K562 (cell line): ENCODE results near the gene CPTP. TPM values are rescaled to one million over a fixed set of nuclear protein-coding genes. Genes with fewer than 3 reads are reported as not detected.
A peak's percentile ranks its signal among the peaks of the same experiment; 100 is the strongest.

Source experiments
- ATAC-seq: fragments of 200-7000 bp; cut with Tn5 transposase; 3 replicates; pipeline ENCODE4 v1.9.1; 2020; ENCODE audit warnings: moderate library complexity
- BruUV-seq: library from RNA; stranded (reverse); fragments of 400-500 nt; replicated peaks from 2 replicates; lab custom pipeline; 2021; lab: Mats Ljungman, UMichigan
- CTCF ChIA-PET: fragments of 300-600 bp; formaldehyde crosslinking; extraction: SDS; loops from one replicate; lab custom pipeline; 2021; ENCODE audit warnings: low intra/inter-chr PET ratio; lab: Yijun Ruan, JAX
- POLR2A ChIA-PET: fragments of 300-600, 350-650 bp; sonication (Branson Sonifier 250); formaldehyde crosslinking; extraction: SDS; loops from one replicate; lab custom pipeline; 2021; ENCODE audit warnings: antibody characterized with exemption, inconsistent platforms; lab: Yijun Ruan, JAX
- DNase-seq, 4 experiments: peaks; one replicate each; pipeline versions ENCODE4 v3.0.0 to v3.0.0-alpha.2; 2011 to 2018; ENCODE audit warnings: low spot score in 3 of 4, mixed read lengths in 3 of 4; ENCODE audit errors: extremely low read depth in 1 of 4
- FAIRE-seq: peaks from 2 replicates; lab custom pipeline; 2011; peaks lifted over from hg19 to GRCh38; lab: Jason Lieb, UNC
- H2AFZ ChIP-seq: 2 replicates; pipeline ENCODE4 v1.6.0; 2011; ENCODE audit warnings: low read depth, low read length, control low read depth, inconsistent platforms
- H3K27ac ChIP-seq: fragments of 200-600 bp; 3 replicates; pipeline ENCODE4 v1.8.0; 2011; ENCODE audit warnings: low read depth, mild to moderate bottlenecking, control low read depth, inconsistent platforms, low read length, moderate library complexity, mixed read lengths; ENCODE audit errors: extremely low read depth
- H3K27me3 ChIP-seq, 2 experiments: fragments of 300-600 bp in 1 of 2; 2 replicates in 1 of 2; 3 replicates in 1 of 2; pipeline versions ENCODE4 v1.6.0 to v1.8.0; 2011; ENCODE audit warnings: inconsistent platforms in 2 of 2, low read length in 2 of 2, mild to moderate bottlenecking in 1 of 2, mixed read lengths in 1 of 2, moderate library complexity in 1 of 2; ENCODE audit not compliant: control insufficient read depth in 2 of 2, insufficient read depth in 2 of 2
- H3K36me3 ChIP-seq: fragments of 300-600 bp; 3 replicates; pipeline ENCODE4 v1.8.0; 2011; ENCODE audit warnings: mild to moderate bottlenecking, low read length, inconsistent platforms; ENCODE audit not compliant: control insufficient read depth, insufficient read depth
- H3K4me1 ChIP-seq, 2 experiments: fragments of 200-600 bp in 1 of 2; replicated peaks in 1 of 2; 2 replicates in 1 of 2; 3 replicates in 1 of 2; pipeline versions ENCODE4 v1.5.1 to v1.8.0; 2011; ENCODE audit warnings: inconsistent platforms in 2 of 2, low read length in 2 of 2, mild to moderate bottlenecking in 1 of 2, mixed read lengths in 1 of 2, moderate library complexity in 1 of 2; ENCODE audit not compliant: control insufficient read depth in 2 of 2, insufficient read depth in 2 of 2
- H3K4me2 ChIP-seq: 2 replicates; pipeline ENCODE4 v1.6.1; 2011; ENCODE audit warnings: low read length, control low read depth, inconsistent platforms, mixed read lengths; ENCODE audit not compliant: insufficient read depth
- H3K4me3 ChIP-seq: fragments of 200-600 bp; sonication (generic), shearing (Covaris generic); 2 replicates; pipeline ENCODE4 v1.5.1; 2016; ENCODE audit warnings: control low read depth, inconsistent platforms
- H3K79me2 ChIP-seq: fragments of 200-600 bp; 3 replicates; pipeline ENCODE4 v1.8.0; 2011; ENCODE audit warnings: low read length, inconsistent platforms; ENCODE audit not compliant: control insufficient read depth, insufficient read depth
- H3K9ac ChIP-seq, 2 experiments: 2 replicates each; pipeline versions ENCODE4 v1.6.0 to v1.6.1; 2011; ENCODE audit warnings: low read depth in 2 of 2, low read length in 2 of 2, control low read depth in 1 of 2, inconsistent platforms in 1 of 2, mild to moderate bottlenecking in 1 of 2, mixed read lengths in 1 of 2; ENCODE audit not compliant: insufficient read depth in 1 of 2
- H3K9me1 ChIP-seq: one replicate; pipeline ENCODE4 v1.6.0; 2011; ENCODE audit warnings: inconsistent platforms, mild to moderate bottlenecking, low read length, moderate library complexity; ENCODE audit not compliant: control insufficient read depth, insufficient read depth
- H3K9me3 ChIP-seq: replicated peaks from 2 replicates; pipeline ENCODE4 v1.5.1; 2011; ENCODE audit warnings: low read depth, low read length, inconsistent platforms; ENCODE audit not compliant: control insufficient read depth, insufficient read depth
- H4K20me1 ChIP-seq: replicated peaks from 2 replicates; pipeline ENCODE4 v1.6.1; 2011; ENCODE audit warnings: low read length, inconsistent platforms, mixed read lengths; ENCODE audit not compliant: control insufficient read depth, insufficient read depth
- COPS2 ChIP-seq: fragments of 450-650 bp; conservative IDR thresholded peaks from 2 replicates; pipeline ENCODE4 v1.6.1; 2016; ENCODE audit warnings: mild to moderate bottlenecking, moderate library complexity
- ETV6 ChIP-seq, 3 experiments: fragments of 150-350 bp in 1 of 3; sonication (generic) in 1 of 3; formaldehyde crosslinking in 1 of 3; IDR thresholded peaks; 2 replicates each; pipeline versions ENCODE4 v1.6.1 to v1.8.0; 2014 to 2022; ENCODE audit warnings: borderline replicate concordance in 2 of 3, low read depth in 2 of 3, antibody characterized with exemption in 1 of 3, low read length in 1 of 3, mild to moderate bottlenecking in 1 of 3, missing genetic modification reagents in 1 of 3
- FOXP1 ChIP-seq: sonication (generic); formaldehyde crosslinking; IDR thresholded peaks from 2 replicates; pipeline ENCODE4 v1.8.0; 2022; ENCODE audit warnings: mild to moderate bottlenecking, missing genetic modification reagents
- HMG20A ChIP-seq: fragments of 450-650 bp; formaldehyde crosslinking; conservative IDR thresholded peaks from 2 replicates; pipeline ENCODE4 v1.4.0; 2020; ENCODE audit warnings: mild to moderate bottlenecking, mixed read lengths
- ILF3 ChIP-seq: fragments of 450-650 bp; IDR thresholded peaks from 2 replicates; pipeline ENCODE4 v1.6.1; 2018; ENCODE audit warnings: antibody characterized with exemption, mild to moderate bottlenecking, moderate library complexity, borderline replicate concordance
- NR2F6 ChIP-seq: fragments of 450-650 bp; formaldehyde crosslinking; IDR thresholded peaks from 2 replicates; pipeline ENCODE4 v1.4.0; 2020; ENCODE audit warnings: mild to moderate bottlenecking
- POLR2B ChIP-seq: fragments of 450-650 bp; IDR thresholded peaks from 2 replicates; pipeline ENCODE4 v1.6.1; 2018; ENCODE audit warnings: low read depth; ENCODE audit not compliant: partially characterized antibody
- PRDM10 ChIP-seq: fragments of 450-650 bp; IDR thresholded peaks from 2 replicates; pipeline ENCODE4 v1.6.1; 2018; ENCODE audit not compliant: partially characterized antibody
- SMARCA4 ChIP-seq: fragments of 450-650 bp; IDR thresholded peaks from 2 replicates; pipeline ENCODE4 v1.6.1; 2016
- SUPT5H ChIP-seq: fragments of 450-650 bp; IDR thresholded peaks from 2 replicates; pipeline ENCODE4 v1.6.1; 2016
- ZBTB33 ChIP-seq: sonication (generic); formaldehyde crosslinking; IDR thresholded peaks from 2 replicates; pipeline ENCODE4 v1.8.1; 2023; ENCODE audit warnings: mild to moderate bottlenecking, missing genetic modification reagents
- ZFP91 ChIP-seq: sonication (generic); formaldehyde crosslinking; IDR thresholded peaks from 2 replicates; pipeline ENCODE4 v1.8.0; 2022; ENCODE audit warnings: mild to moderate bottlenecking, missing genetic modification reagents
- WGBS: fragments of 100-300 bp; shearing (Covaris generic); methylation state at CpG from one replicate; pipeline ENCODE4 v1.1.6; 2016; ENCODE audit warnings: low coverage, mixed read lengths; ENCODE audit not compliant: insufficient coverage; ENCODE audit errors: missing lambda C conversion rate; 5-methylcytosine and 5-hydroxymethylcytosine counted together
- in situ Hi-C: fragments of 300-500 bp; cut with MboI; formaldehyde crosslinking; loops from 4 replicates; pipeline ENCODE4 v1.15.0; 2018; ENCODE audit warnings: inconsistent platforms, mixed read lengths
- intact Hi-C: fragments of 100-400 bp; cut with micrococcal nuclease; formaldehyde crosslinking; loops from 2 replicates; pipeline ENCODE4 v1.14.2; 2022
- polyA plus RNA-seq, 8 experiments: library from polyadenylated mRNA; depleted of rRNA in 4 of 8; stranded (reverse) in 5 of 8; unstranded in 3 of 8; fragments of >200 nt; fragmentation: Nextera tagmentation in 2 of 8; fragmentation: Illumina TruSeq in 1 of 8; extraction: Ambion mirVana in 2 of 8; extraction: Trizol in 1 of 8; gene quantifications; 2 replicates each; pipeline versions ENCODE4 v1.2.1 to v1.2.3, GENCODE V29; 2011 to 2014; ENCODE audit warnings: inconsistent platforms in 1 of 8, missing spikeins in 1 of 8
- total RNA-seq, 7 experiments: library from RNA; depleted of rRNA in 6 of 7; stranded (reverse); fragments of >200 nt in 6 of 7; fragmentation: Illumina TruSeq in 2 of 7; extraction: Trizol in 2 of 7; gene quantifications; 2 replicates each; pipeline versions ENCODE4 v1.2.1 to v1.2.3, GENCODE V29; 2011 to 2021; ENCODE audit warnings: low replicate concordance in 1 of 7

CPTP gene
- total and polyA plus RNA-seq, 9 of the 15 experiments (the other 6 are each of a cell fraction or from before 2014, with no cell fraction given): 0.11 to 25.8 (median 3.5) TPM

GRCh38 chr1:1329304-1330210 is 5.0 kb downstream of the CPTP start:
- Histone ChIP-seq H3K79me2 (peaks cover 19% of the 10 kb centered on the region), H3K4me1 (peaks cover 6 to 95% of the 10 kb centered on the region in 2 experiments; a peak in 4 of 5 replicates), H3K9ac (no peak overlapping the region), H3K9me1 (peaks cover 4% of the 10 kb centered on the region), H3K4me3 (no peak overlapping the region), H2AFZ (no peak overlapping the region), H3K36me3 (peaks cover 18% of the 10 kb centered on the region; the same call in 1 of the 3 replicates), H3K4me2 (no peak overlapping the region), H3K27ac (no peak overlapping the region), H3K27me3 (no peaks in the 10 kb centered on the region), H3K9me3 (peaks cover 6% of the 10 kb centered on the region), H4K20me1 (peaks cover 2% of the 10 kb centered on the region; the same call in 1 of the 2 replicates)
- FAIRE-seq (peak; percentile 62), DNase-seq (no peak), ATAC-seq (no peak)
- 90% methylated on average over 58 of the region's 58 CpGs for WGBS
- intact Hi-C loops (no loop called here), in situ Hi-C loops (no loop called here)
- POLR2A ChIA-PET: no interaction called here
- BruUV-seq: no TSS peak
- CTCF ChIA-PET: no interaction called here
- no peak for TF ChIP-seq PRDM10
- no peak for TF ChIP-seq NR2F6 (CRISPR knock-in tag)
- TF ChIP-seq HMG20A: no peak
- TF ChIP-seq FOXP1: 0 out of 2 replicates have a peak, but pooled peaks have one; percentile 42
- TF ChIP-seq ZFP91 (CRISPR knock-in tag): peak; percentile 72
- no peak for TF ChIP-seq SMARCA4
- TF ChIP-seq ILF3: no peak
- TF ChIP-seq POLR2B: peak; percentile 26
- TF ChIP-seq SUPT5H: peak; percentile 65
- no peak for TF ChIP-seq ZBTB33 (CRISPR knock-in tag)
- no peak for TF ChIP-seq ETV6 (IDR thresholded peaks at IDR 0.05; ENCODE audit: borderline replicate concordance in 1 of 2, low read depth in 2 of 2, low read length in 1 of 2)
- TF ChIP-seq ETV6 (CRISPR knock-in tag; IDR thresholded peaks at IDR 0.05; ENCODE audit: borderline replicate concordance): no peak
- TF ChIP-seq COPS2: no peak
